ENCODE data around the gene RPL22.

GRCh38 chr1:6225651-6226050 lies 26.3 kb upstream of the RPL22 start:
- TF ChIP-seq POLR2A (IDR thresholded peaks at IDR 0.05; ENCODE audit: low read depth, low read length) = no peak
- TF ChIP-seq TAF1 (IDR thresholded peaks at IDR 0.05; ENCODE audit: low read depth, low read length) = no peak
- TF ChIP-seq POLR2AphosphoS5 (IDR thresholded peaks at IDR 0.05; ENCODE audit: low read depth, low read length) = no peak
- TF ChIP-seq PAX5 (IDR thresholded peaks at IDR 0.05; ENCODE audit: insufficient read depth, low read length, severe bottlenecking) = no peak
- TF ChIP-seq SPI1 (IDR thresholded peaks at IDR 0.05; ENCODE audit: low read depth, low read length) = no peak
